Measurements from ENCODE around the gene SLC26A9. TPM values are rescaled to one million over a fixed set of nuclear protein-coding genes. Genes with fewer than 3 reads are reported as not detected.

SLC26A9 gene
- total and polyA plus RNA-seq, 2 donors (not counting 3 experiments of a cell fraction or from before 2014, with no cell fraction given) = 0.10 to 0.20 TPM

- POLR2A ChIA-PET = no interaction called here
- CTCF ChIA-PET = interaction anchor here (1.2 to 9.3 kb wide), 2 partner anchors 10 to 32 kb away, joined by 3 to 67 read pairs; no protein-coding TSS in a partner anchor
- no peak overlapping the region for H3K27ac ChIP-seq (ENCODE audit: insufficient read depth, low read depth, low read length)
- TF ChIP-seq GATA2 (IDR thresholded peaks at IDR 0.05; ENCODE audit: insufficient read depth, insufficient read length, low read depth, low read length) = no peak
- no peaks in the 10 kb centered on the region for H3K4me1 ChIP-seq (ENCODE audit: control insufficient read depth, extremely low read depth, insufficient read depth, low read length)
- peaks cover 20 to 22% of the 10 kb centered on the region in 2 experiments for H3K27me3 ChIP-seq (ENCODE audit: control insufficient read depth in 2 of 2, insufficient read depth in 2 of 2, low read length in 2 of 2)
- no peak overlapping the region for H2AFZ ChIP-seq (ENCODE audit: low read depth, low read length)
- no peak overlapping the region for H3K4me2 ChIP-seq (ENCODE audit: insufficient read depth, low read length)
- no peak for FAIRE-seq
- H3K9ac ChIP-seq (replicated peaks; ENCODE audit: extremely low read depth, insufficient read depth, low read length) = no peak overlapping the region
- H3K79me2 ChIP-seq (ENCODE audit: control insufficient read depth, insufficient read depth, low read length) = no peaks in the 10 kb centered on the region
- intact Hi-C loops (cut with micrococcal nuclease) (no loop called here), dilution Hi-C loops (cut with MboI; ENCODE audit: extremely low pct_ligation_motif_present, low sequenced_read_pairs) (no loop called here)
- no peak overlapping the region for H3K4me3 ChIP-seq (replicated peaks in 1 of 3; ENCODE audit: insufficient read depth in 1 of 3, low read depth in 1 of 3, low read length in 3 of 3)
- no peaks in the 10 kb centered on the region for H3K9me3 ChIP-seq (replicated peaks; ENCODE audit: control insufficient read depth, insufficient read depth, low read length)
- no peaks in the 10 kb centered on the region for H3K36me3 ChIP-seq (ENCODE audit: control insufficient read depth in 2 of 2, extremely low read depth in 1 of 2, insufficient read depth in 2 of 2, low read length in 2 of 2)
- no peaks in the 10 kb centered on the region for H4K20me1 ChIP-seq (replicated peaks; ENCODE audit: control insufficient read depth, extremely low read depth, insufficient read depth, low read length)
- no TSS peak for BruUV-seq (replicated peaks)
- no peaks in the 10 kb centered on the region for H3K9me1 ChIP-seq (replicated peaks; ENCODE audit: control insufficient read depth, extremely low read depth, insufficient read depth, low read length)
- no peak for DNase-seq (ENCODE audit: low read depth, low spot score)
These were observed 1.8 kb upstream of the SLC26A9 start for GRCh38 chr1:205945069-205945468.

GRCh38 chr1:205944525-205944924, 1.3 kb upstream of the SLC26A9 start:
- ChIA-PET POLR2A (no interaction called here), CTCF (interaction anchor here (0.7 to 9.3 kb wide), 4 partner anchors 10 to 48 kb away, joined by 3 to 67 read pairs (median 4); no protein-coding TSS in a partner anchor)
- no peaks in the 10 kb centered on the region for H4K20me1 ChIP-seq (replicated peaks; ENCODE audit: control insufficient read depth, extremely low read depth, insufficient read depth, low read length)
- TF ChIP-seq FOS (IDR thresholded peaks at IDR 0.05; ENCODE audit: borderline replicate concordance, insufficient read depth, low read length) (no peak), CTCF (IDR thresholded peaks at IDR 0.05; ENCODE audit: extremely low read depth in 1 of 2, insufficient read depth in 1 of 2, low read depth in 1 of 2, low read length in 2 of 2) (no peak), MAX (IDR thresholded peaks at IDR 0.05; ENCODE audit: insufficient read depth, insufficient read length) (no peak), EZH2 (IDR thresholded peaks at IDR 0.05; ENCODE audit: borderline replicate concordance, low read depth, low read length, severe bottlenecking) (no peak), MYC (IDR thresholded peaks at IDR 0.05; ENCODE audit: low read depth, low read length) (no peak), GATA2 (IDR thresholded peaks at IDR 0.05; ENCODE audit: insufficient read depth, insufficient read length, low read depth, low read length) (no peak), JUN (IDR thresholded peaks at IDR 0.05; ENCODE audit: borderline replicate concordance, insufficient read depth, insufficient read length, low read depth) (no peak), POLR2AphosphoS5 (IDR thresholded peaks at IDR 0.05; ENCODE audit: insufficient read depth, low read depth, low read length) (no peak), POLR2A (IDR thresholded peaks at IDR 0.05; ENCODE audit: low read depth, low read length) (no peak)
- peaks cover 20 to 22% of the 10 kb centered on the region in 2 experiments for H3K27me3 ChIP-seq (ENCODE audit: control insufficient read depth in 2 of 2, insufficient read depth in 2 of 2, low read length in 2 of 2)
- no peaks in the 10 kb centered on the region for H3K36me3 ChIP-seq (ENCODE audit: control insufficient read depth in 2 of 2, extremely low read depth in 1 of 2, insufficient read depth in 2 of 2, low read length in 2 of 2)
- FAIRE-seq = no peak
- H3K79me2 ChIP-seq (ENCODE audit: control insufficient read depth, insufficient read depth, low read length) = no peaks in the 10 kb centered on the region
- intact Hi-C loops (cut with micrococcal nuclease) = no loop called here
- H3K9ac ChIP-seq (replicated peaks; ENCODE audit: extremely low read depth, insufficient read depth, low read length) = no peak overlapping the region
- no peak overlapping the region for H3K4me3 ChIP-seq (replicated peaks in 1 of 3; ENCODE audit: insufficient read depth in 1 of 3, low read depth in 1 of 3, low read length in 3 of 3)
- H3K9me3 ChIP-seq (replicated peaks; ENCODE audit: control insufficient read depth, insufficient read depth, low read length) = no peaks in the 10 kb centered on the region
- H2AFZ ChIP-seq (ENCODE audit: low read depth, low read length) = no peak overlapping the region
- DNase-seq (ENCODE audit: low read depth, low spot score) = no peak
- no peaks in the 10 kb centered on the region for H3K4me1 ChIP-seq (ENCODE audit: control insufficient read depth, extremely low read depth, insufficient read depth, low read length)
- H3K27ac ChIP-seq (ENCODE audit: insufficient read depth, low read depth, low read length) = no peak overlapping the region
- BruUV-seq (replicated peaks) = no TSS peak
- no peak overlapping the region for H3K4me2 ChIP-seq (ENCODE audit: insufficient read depth, low read length)
- dilution Hi-C loops (cut with MboI; ENCODE audit: extremely low pct_ligation_motif_present, low sequenced_read_pairs) = no loop called here
- H3K9me1 ChIP-seq (replicated peaks; ENCODE audit: control insufficient read depth, extremely low read depth, insufficient read depth, low read length) = no peaks in the 10 kb centered on the region
